Measurements from ENCODE around the gene MRPS34.

The MRPS34 gene

DNA sequence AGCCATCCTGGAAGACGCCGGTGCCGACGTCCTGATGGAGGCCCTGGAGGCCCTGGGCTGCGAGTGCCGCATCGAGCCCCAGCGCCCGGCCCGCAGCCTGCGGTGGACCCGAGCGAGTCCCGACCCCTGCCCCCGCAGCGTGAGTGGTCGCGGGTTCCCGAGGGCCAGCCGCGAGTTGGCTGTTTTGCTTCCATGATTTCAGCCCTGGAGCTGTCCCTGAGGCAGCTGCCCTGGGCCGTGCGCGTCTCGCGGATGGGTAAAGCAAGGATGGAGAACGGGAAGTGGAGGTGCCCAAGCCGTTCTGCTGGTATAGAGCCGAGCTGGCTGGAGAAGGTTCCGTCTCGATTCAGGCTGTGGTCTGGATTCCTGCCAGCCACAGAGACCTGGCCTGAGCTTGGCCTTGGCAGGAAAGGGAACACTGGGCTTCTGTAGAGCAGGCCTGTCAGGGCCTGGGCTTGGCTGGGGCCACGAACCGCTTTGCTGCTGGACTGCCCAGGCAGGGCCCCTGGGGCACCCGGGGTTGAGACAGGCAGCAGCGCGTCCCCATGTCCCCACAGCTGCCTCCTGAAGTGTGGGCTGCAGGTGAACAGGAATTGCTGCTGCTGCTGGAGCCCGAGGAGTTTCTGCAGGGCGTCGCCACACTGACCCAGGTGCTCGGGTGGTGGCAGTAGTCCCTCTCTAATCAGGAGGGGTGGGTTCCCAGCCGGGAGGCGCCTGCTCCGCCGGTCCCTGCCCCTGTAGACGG is 941 bp upstream of the MRPS34 start:
- H3K4me3 ChIP-seq (ENCODE audit: low read depth, low read length): peak overlapping the region; percentile 94
- DNase-seq (ENCODE audit: low read depth): peak; percentile 50
- TF ChIP-seq, protein P1, sequence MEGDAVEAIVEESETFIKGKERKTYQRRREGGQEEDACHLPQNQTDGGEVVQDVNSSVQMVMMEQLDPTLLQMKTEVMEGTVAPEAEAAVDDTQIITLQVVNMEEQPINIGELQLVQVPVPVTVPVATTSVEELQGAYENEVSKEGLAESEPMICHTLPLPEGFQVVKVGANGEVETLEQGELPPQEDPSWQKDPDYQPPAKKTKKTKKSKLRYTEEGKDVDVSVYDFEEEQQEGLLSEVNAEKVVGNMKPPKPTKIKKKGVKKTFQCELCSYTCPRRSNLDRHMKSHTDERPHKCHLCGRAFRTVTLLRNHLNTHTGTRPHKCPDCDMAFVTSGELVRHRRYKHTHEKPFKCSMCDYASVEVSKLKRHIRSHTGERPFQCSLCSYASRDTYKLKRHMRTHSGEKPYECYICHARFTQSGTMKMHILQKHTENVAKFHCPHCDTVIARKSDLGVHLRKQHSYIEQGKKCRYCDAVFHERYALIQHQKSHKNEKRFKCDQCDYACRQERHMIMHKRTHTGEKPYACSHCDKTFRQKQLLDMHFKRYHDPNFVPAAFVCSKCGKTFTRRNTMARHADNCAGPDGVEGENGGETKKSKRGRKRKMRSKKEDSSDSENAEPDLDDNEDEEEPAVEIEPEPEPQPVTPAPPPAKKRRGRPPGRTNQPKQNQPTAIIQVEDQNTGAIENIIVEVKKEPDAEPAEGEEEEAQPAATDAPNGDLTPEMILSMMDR (IDR thresholded peaks at IDR 0.05; ENCODE audit: control insufficient read depth, extremely low read depth, insufficient read depth): no peak

DNA sequence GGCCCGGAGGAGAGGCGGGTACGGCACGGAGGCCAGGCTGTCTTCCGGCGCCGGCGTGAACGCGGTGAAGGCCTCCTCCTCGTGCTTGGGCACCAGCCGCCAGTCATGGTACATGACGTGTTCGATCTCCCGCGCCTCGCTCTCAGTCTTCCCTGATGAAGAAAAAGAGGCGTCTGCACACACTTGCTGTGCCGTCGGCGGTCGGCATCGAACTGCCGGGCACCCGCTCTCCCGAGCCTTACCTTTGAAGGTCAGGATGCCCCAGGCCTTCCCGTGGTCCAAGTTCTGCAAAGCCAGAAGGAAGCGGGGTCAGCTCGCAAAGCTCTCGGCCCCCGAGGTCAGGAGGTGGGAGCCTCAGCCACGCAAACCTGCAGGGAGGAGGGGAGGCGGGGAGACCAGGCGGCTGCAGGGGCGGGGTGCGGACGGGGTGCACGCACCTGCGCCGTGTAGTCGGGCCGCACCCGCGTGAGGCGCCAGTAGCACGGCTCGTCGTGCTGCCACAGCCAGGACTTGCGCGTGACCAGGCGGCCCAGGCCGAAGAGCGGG is 499 bp downstream of the MRPS34 start, which contains the start of gene EME2:
EME2 (plus strand) TSS at position 449 of the 546 bp plus-strand sequence. CDS start 418 bp downstream, outside the sequence.
- H3K4me3 ChIP-seq (ENCODE audit: low read depth, low read length): peak within 1 kb of the TSS; percentile 94
- TF ChIP-seq, protein P1 (IDR thresholded peaks at IDR 0.05; ENCODE audit: control insufficient read depth, extremely low read depth, insufficient read depth): no peak
- DNase-seq (ENCODE audit: low read depth): no peak

DNA sequence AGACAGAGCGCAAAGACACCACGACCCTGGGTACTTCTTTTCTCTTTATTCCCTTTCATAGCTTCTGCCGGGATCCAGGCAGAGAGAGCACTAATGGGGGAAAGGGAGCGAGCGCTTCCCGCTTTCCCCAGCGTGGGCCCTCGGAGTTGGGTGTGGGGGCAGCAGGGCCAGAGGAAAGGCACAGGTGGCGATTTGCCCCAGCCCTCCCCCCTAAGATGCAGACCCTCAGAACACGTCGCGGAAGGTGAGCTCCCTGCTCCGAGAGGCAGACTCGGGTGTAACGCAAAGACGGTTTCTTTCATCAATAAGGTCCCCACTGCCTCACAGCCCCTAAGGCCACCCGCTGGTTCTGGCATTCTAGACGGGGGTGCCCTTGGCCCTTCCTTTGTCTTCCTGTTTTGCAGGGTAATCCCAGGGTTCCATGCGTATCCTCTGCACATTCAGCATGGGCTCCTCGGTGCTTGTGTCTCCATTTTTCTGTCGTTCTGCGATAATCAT is 1.0 kb downstream of the MRPS34 start:
- no peak for DNase-seq (ENCODE audit: low read depth)
- H3K4me3 ChIP-seq (ENCODE audit: low read depth, low read length): peak overlapping the region; percentile 94
- TF ChIP-seq, protein P1 (IDR thresholded peaks at IDR 0.05; ENCODE audit: control insufficient read depth, extremely low read depth, insufficient read depth): no peak

DNA sequence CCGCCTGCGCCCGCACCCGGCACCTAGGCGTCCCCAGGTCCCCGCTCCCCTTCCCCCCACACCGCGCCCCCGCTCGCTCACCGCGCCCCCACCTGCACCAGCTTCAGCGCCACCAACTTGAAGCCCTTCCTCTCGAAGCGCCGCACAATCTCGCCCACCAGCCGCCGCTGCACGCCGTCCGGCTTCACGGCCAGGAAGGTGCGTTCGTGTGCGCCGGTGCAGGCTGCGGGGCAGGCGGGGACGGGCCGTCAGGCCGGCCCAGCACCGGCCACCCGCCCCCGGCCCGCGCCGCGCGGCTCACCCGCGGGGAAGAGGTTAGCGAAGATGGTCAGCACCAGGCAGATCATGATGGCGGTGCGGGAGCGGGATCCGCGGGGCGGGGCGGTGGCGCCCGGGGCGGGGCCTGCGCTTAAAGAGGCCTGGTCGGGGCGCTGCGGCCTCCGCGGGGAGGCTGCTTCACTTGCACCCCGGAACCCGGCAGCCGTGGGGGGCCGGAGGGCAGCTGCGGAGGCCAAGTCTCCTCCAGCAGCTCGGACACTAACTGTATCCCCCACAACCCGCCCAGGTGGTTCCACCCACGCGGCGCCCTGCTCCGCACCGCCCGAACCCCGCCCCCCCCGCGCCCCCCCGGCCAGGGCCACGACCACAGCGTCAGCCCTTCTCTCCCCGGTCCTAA is 1.6 kb downstream of the MRPS34 start, which contains the start of gene NME3:
NME3 (minus strand) TSS at position 356 of the 676 bp plus-strand sequence; CDS start at position 347, 9 bp downstream.
- peak within 1 kb of the TSS; percentile 94 for H3K4me3 ChIP-seq (ENCODE audit: low read depth, low read length)
- TF ChIP-seq, protein P1 (IDR thresholded peaks at IDR 0.05; ENCODE audit: control insufficient read depth, extremely low read depth, insufficient read depth): no peak
- DNase-seq (ENCODE audit: low read depth): no peak

- peak; percentile 90 for DNase-seq (ENCODE audit: low read depth)
- peak overlapping the region; percentile 94 for H3K4me3 ChIP-seq (ENCODE audit: low read depth, low read length)
- TF ChIP-seq, protein P1 (IDR thresholded peaks at IDR 0.05; ENCODE audit: control insufficient read depth, extremely low read depth, insufficient read depth): no peak
Observed at GRCh38 chr16:1770328-1771187, 2.4 kb downstream of the MRPS34 start.
